Lung (tissue), 12 donors: ENCODE measurements around the gene MYO7A. TPM values are rescaled to one million over a fixed set of nuclear protein-coding genes. Genes with fewer than 3 reads are reported as not detected.

Experiments used
- ATAC-seq: fragments of 200-7000 bp; cut with Tn5 transposase; one replicate; pipeline ENCODE4 v1.9.1; 2020; ENCODE audit warnings: moderate number of reproducible peaks; ENCODE audit not compliant: insufficient read depth, low FRiP score
- DNase-seq, 3 donors: peaks; one replicate each; pipeline ENCODE4 v3.0.0-alpha.2; 2013 to 2017
- H3K27ac ChIP-seq, 2 donors: one replicate each; pipeline ENCODE4 v1.5.1; 2013; ENCODE audit warnings: mild to moderate bottlenecking in 2 of 2, moderate library complexity in 2 of 2, control low read depth in 1 of 2, inconsistent platforms in 1 of 2, low read depth in 1 of 2, low read length in 1 of 2
- H3K27me3 ChIP-seq, 3 donors: one replicate each; pipeline ENCODE4 v1.5.1; 2013; ENCODE audit warnings: low read length in 2 of 3; ENCODE audit not compliant: control insufficient read depth in 3 of 3, insufficient read depth in 3 of 3
- H3K36me3 ChIP-seq, 4 donors: one replicate each; pipeline ENCODE4 v1.5.1; 2013; ENCODE audit warnings: low read length in 4 of 4, mild to moderate bottlenecking in 1 of 4, moderate library complexity in 1 of 4; ENCODE audit not compliant: control insufficient read depth in 4 of 4, insufficient read depth in 4 of 4
- H3K4me1 ChIP-seq, 5 donors: one replicate each; pipeline ENCODE4 v1.5.1; 2013; ENCODE audit warnings: low read length in 5 of 5, mild to moderate bottlenecking in 2 of 5, moderate library complexity in 1 of 5; ENCODE audit not compliant: control insufficient read depth in 5 of 5, insufficient read depth in 5 of 5
- H3K4me3 ChIP-seq: one replicate; pipeline ENCODE4 v1.5.1; 2013; ENCODE audit warnings: mild to moderate bottlenecking, control low read depth, moderate library complexity
- H3K9ac ChIP-seq, 2 donors: one replicate each; pipeline ENCODE4 v1.5.1; 2013; ENCODE audit warnings: low read length in 2 of 2, control low read depth in 1 of 2; ENCODE audit not compliant: insufficient read depth in 1 of 2
- H3K9me3 ChIP-seq, 4 donors: one replicate each; pipeline ENCODE4 v1.5.1; 2013; ENCODE audit warnings: low read length in 3 of 4, mild to moderate bottlenecking in 1 of 4, moderate library complexity in 1 of 4; ENCODE audit not compliant: control insufficient read depth in 4 of 4, insufficient read depth in 3 of 4
- CTCF ChIP-seq: IDR thresholded peaks from 2 replicates; pipeline ENCODE4 v1.5.1; 2012; ENCODE audit warnings: mild to moderate bottlenecking; ENCODE audit errors: control extremely low read depth, extremely low read depth
- WGBS, 2 donors: extraction: QIAGEN DNeasy Blood & Tissue Kit; methylation state at CpG; one replicate each; pipeline ENCODE4 v1.1.7; 2013; 5-methylcytosine and 5-hydroxymethylcytosine counted together
- polyA plus RNA-seq, 2 donors: library from polyadenylated mRNA; stranded (reverse); fragments of 200-250 nt; gene quantifications; one replicate each; pipeline ENCODE4 v1.2.1, GENCODE V29; 2013
- total RNA-seq, 2 donors: library from RNA; depleted of rRNA in 1 of 2; stranded (reverse); fragments of >200 nt in 1 of 2; gene quantifications; one replicate each; pipeline ENCODE4 v1.2.1, GENCODE V29; 2014 to 2021
- donor health status: control.
- donor health status: control.
- donor health status: Bipolar disorder and iron deficiency.
- donor health status: healthy.
- donor health status: DM: yes; HTN: yes; CAD: no.

The MYO7A gene
- total and polyA plus RNA-seq, 4 donors, result 1.8 to 10.2 (median 6.3) TPM

- DNase-seq, result no peak
Observed at GRCh38 chr11:77111946-77112345, 16.1 kb upstream of the MYO7A start.

GRCh38 chr11:77112641-77113381 is 15.2 kb upstream of the MYO7A start:
- no peak overlapping the region for H3K4me3 ChIP-seq
- 91 to 93% methylated on average over 20 of the region's 20 CpGs for WGBS, 2 donors
- H3K9ac ChIP-seq, result no peak overlapping the region
- no peak overlapping the region for H3K27ac ChIP-seq
- DNase-seq (no peak), ATAC-seq (no peak)
- no peaks in the 10 kb centered on the region for H3K9me3 ChIP-seq
- no peak for TF ChIP-seq CTCF
- no peaks in the 10 kb centered on the region for H3K27me3 ChIP-seq
- H3K4me1 ChIP-seq, result peaks cover 0 to 9% (median 4%) of the 10 kb centered on the region in 5 donors
- H3K36me3 ChIP-seq, result peaks cover 0 to 5% (median 0%) of the 10 kb centered on the region in 4 donors

More at GRCh38 chr11:77111946-77112345, 16.1 kb upstream of the MYO7A start:
- TF ChIP-seq CTCF, result no peak
- WGBS, 2 donors, result 96 to 98% methylated on average over 6 of the region's 6 CpGs
- Histone ChIP-seq H3K4me3 (no peak overlapping the region), H3K9ac (no peak overlapping the region), H3K27ac (no peak overlapping the region), H3K4me1 (peaks cover 0 to 16% (median 6%) of the 10 kb centered on the region in 5 donors), H3K36me3 (peaks cover 0 to 5% (median 0%) of the 10 kb centered on the region in 4 donors), H3K27me3 (no peaks in the 10 kb centered on the region), H3K9me3 (no peaks in the 10 kb centered on the region)
- no peak for ATAC-seq

GRCh38 chr11:77113382-77114088 is 14.5 kb upstream of the MYO7A start:
- TF ChIP-seq CTCF, result no peak
- Histone ChIP-seq H3K9ac (no peak overlapping the region), H3K27me3 (no peaks in the 10 kb centered on the region), H3K27ac (no peak overlapping the region), H3K4me3 (no peak overlapping the region), H3K4me1 (peaks cover 0 to 5% (median 0%) of the 10 kb centered on the region in 5 donors), H3K36me3 (peaks cover 0 to 5% (median under 1%) of the 10 kb centered on the region in 4 donors), H3K9me3 (no peaks in the 10 kb centered on the region)
- DNase-seq (peak in 2 of 3 donors; percentile 35 to 36), ATAC-seq (no peak)
- WGBS, 2 donors, result 79 to 82% methylated on average over 8 of the region's 8 CpGs
